ACHN (cell line): Measurements from ENCODE around the gene MACF1.
"Not testable (repeated sequence)": the region's sequence is repeated elsewhere in the genome, so short reads cannot be mapped to it uniquely, and the experiment has no call there.

Experiments used
- DNase-seq: peaks from one replicate; pipeline ENCODE4 v3.0.0-alpha.2; 2015
- in situ Hi-C: cut with HindIII; loops from 2 replicates; pipeline ENCODE4 v1.10.0; 2017; ENCODE audit warnings: low sequenced_read_pairs, low pct_ligation_motif_present, low pct_unique_long_range_greater_than_20kb

Gene MACF1

DNA sequence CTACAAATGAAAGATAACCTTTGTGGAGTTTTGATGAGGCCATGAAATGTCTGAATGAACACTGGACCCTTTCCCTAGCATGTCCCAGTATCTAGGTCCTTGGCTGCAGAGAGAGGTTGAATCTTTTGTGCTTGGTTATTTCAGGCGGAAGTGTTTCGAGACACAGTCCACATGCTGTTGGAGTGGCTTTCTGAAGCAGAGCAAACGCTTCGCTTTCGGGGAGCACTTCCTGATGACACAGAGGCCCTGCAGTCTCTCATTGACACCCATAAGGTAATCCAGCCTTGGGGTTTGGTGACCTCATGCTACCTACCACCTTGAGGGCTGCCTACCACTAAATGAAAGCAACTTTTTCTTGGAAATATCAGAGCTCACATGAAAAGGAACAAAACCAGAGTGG is 248.0 kb downstream of the MACF1 start:
- in situ Hi-C loops: no loop called here
- DNase-seq: no peak

DNA sequence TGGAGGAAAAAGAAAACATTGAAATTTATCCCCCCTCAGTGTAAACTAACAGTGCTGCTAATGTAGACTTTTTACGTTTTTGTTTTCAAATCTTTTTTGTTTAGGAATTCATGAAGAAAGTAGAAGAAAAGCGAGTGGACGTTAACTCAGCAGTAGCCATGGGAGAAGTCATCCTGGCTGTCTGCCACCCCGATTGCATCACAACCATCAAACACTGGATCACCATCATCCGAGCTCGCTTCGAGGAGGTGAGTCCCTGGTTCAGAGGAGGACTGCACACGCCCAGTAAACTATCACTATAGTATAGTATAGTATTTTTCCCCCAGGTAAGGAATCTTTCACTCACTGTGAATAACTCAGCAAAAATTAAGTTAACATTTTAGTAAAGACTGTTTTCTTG is 249.1 kb downstream of the MACF1 start:
- in situ Hi-C loops: no loop called here
- no peak for DNase-seq

DNA sequence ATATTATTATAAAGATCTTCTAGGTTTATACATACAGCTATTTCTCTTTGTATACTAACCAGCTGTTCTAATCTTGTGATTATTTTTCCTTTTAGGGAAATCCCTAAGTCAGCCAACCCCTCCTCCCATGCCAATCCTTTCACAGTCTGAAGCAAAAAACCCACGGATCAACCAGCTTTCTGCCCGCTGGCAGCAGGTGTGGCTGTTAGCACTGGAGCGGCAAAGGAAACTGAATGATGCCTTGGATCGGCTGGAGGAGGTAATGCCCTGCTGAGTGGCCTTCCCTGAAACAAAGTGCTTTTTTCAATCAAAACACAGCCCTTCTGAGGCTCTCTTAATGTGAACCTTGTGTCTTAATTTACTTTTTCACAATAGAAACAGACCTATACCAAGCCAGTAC is 254.5 kb downstream of the MACF1 start:
- in situ Hi-C loops: no loop called here
- DNase-seq: no peak

DNA sequence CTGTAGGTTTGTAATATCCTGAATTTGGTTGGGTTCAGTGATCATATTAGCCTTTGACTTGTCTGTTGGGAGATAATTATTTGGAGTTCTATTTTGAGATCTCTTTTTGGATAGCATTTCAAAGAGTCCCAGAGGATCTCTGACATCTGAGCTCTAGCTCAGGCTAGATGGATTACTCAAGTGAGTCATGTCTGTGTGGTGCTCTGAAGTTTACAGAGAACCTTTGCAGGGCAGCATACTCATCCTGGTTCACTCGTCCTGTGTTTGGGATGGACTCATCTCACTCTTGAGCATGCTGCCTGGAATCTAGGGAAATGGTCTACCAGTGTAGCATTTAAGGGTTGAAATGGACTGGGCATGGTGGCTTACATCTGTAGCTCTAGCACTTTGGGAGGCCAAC is 257.6 kb downstream of the MACF1 start:
- no peak for DNase-seq
- in situ Hi-C loops: no loop called here

DNA sequence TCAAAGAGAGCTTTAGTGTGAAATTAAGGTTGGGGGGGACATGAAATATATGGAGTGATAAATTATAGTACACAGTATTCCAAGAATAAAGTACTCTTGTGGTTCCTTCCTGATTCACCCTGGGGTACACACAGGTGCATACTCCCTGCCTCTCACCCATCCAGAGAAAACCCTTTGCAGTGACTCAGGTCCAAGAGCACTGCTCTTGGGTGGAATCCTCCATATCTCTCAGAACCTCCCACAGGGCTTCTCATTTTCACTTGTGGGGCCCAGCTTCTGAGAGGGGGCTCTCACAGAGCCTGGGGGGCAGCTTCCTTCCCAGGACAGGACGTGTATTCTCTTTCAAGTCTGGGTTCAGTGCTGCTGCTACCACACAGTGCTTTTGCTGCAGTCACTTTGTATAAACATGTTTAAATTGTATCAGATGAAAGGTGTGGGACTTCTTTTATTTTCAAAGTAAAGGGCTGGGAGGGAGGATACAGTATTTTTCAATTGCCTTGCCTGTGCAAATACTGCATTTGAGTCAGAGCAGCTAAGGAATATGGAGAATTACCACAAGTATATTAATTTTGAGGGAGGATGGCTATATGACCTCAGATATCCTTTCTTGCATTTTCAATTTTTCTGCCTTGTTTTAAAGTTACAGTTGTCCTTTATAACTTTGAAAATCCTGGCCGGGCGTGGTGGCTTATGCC is 262.1 kb downstream of the MACF1 start:
- no peak for DNase-seq
- in situ Hi-C loops: no loop called here

DNA sequence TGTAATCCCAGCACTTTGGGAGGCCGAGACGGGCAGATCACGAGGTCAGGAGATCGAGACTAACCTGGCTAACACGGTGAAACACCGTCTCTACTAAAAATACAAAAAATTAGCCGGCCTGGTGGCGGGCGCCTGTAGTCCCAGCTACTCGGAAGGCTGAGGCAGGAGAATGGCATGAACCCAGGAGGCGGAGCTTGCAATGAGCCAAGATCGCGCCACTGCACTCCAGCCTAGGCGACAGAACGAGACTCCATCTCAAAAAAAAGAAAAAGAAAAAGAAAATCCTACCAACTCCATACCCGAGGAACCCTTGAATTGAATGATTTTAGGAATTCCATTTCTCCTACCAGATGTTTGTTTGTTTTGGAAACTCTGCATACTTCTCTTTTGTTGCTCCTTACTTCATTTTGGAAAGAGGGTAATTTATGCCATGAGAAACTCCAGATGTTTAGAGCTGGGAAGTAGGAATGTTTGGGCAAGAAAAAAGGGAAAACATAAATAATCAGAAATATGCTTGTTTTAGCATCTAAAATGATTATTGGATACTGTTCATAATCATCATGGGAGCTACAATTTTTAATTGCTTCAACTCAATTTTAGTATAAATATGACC is 262.7 kb downstream of the MACF1 start:
- in situ Hi-C loops, DNase-seq: not testable (repeated sequence)

DNA sequence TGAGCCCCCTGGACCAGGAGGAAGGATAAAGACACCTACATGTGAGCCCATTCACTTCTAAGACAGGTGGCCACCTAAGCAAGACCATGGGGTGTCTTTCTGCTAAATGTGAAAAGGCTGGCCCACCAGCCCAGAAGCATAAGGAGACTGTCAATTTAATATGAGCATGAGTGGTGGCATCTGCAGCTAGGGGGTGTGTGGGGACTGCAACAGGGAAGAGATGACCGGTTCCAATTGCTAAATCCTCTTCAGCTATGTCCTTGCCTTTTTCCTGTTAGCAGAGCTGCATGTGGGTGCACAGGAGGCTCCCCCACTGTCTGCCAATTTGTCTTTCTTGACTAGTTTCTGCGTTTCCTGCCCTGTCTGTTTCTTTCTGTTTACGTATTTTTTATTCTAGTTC is 264.7 kb downstream of the MACF1 start:
- DNase-seq: no peak
- in situ Hi-C loops: no loop called here

DNA sequence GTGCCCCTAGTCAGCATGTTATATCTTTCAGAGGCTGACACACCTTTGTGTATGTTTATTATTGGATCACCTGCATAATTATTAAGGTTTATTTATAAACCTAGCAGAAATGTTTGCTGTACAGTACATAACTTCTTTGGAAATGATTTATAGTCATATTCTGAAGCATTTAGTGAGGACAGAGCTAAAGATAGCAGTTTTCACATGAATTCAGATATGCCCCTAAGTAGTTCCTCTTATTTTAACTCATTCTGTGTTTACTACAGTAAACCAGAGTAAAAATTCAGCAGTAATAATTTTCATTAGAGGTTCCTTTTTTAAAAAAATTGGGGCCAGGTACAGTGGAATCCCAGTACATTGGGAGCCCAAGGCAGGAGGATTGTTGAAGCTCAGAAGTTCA is 265.5 kb downstream of the MACF1 start:
- in situ Hi-C loops: no loop called here
- DNase-seq: no peak

DNA sequence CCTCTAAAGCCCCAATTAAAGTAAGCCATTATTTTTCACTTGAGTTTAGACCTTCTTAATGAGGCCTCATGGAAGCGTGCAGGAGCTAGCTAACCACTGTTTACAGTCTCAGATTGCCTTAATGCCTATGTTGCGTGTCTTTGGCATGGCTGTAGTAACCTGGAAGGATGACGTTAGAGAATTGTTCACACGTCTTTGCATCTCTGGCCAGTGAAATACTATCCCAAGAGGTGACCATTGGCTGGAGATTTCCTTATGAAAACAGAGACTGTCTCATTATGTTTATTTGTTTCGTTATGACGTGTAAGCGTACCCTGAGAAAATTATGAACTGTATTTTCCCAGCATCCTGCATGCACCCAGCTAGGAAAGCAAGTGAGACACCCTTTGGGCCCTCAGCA is 268.3 kb downstream of the MACF1 start:
- in situ Hi-C loops: no loop called here
- no peak for DNase-seq

DNA sequence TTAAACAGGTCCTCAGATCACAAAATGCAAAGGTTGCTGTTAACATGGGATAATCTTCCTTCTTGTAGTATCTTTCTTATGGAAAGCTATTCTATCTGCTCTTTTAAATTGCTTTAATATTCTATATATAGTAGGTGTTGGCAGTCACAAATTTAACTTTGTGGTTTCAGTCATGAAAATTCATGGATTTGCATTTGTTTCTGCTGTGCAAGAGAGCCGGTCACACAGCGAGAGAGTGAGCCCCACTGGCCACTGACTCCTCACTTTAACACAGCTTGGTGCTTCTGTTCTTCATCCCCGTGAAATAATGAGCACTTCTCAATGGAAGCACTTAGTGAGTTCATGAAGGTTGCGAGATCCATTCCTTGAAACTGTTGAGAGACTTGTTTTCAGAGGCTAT is 268.8 kb downstream of the MACF1 start:
- in situ Hi-C loops: no loop called here

DNA sequence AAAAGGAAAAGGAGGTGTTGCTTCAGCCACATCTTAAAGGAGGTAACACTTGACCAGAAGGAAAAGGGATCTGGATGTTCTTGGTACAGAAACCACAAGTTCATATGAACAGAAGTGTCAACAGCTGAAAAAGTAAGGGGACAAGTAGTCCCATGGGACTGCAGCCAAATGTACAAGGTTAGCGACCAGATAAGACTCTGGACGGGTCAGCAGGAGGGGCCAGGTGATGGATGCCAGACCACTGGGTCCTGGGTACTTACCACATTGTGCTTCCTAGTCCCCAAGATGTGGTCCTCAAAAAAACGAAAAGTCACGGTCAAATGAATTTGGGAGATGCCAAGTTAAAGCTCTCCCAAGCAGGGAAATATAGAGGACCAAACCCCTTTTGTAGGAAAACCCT is 270.3 kb downstream of the MACF1 start:
- in situ Hi-C loops: no loop called here

More for the DNA sequence above, 268.8 kb downstream of the MACF1 start:
- no peak for DNase-seq

DNA sequence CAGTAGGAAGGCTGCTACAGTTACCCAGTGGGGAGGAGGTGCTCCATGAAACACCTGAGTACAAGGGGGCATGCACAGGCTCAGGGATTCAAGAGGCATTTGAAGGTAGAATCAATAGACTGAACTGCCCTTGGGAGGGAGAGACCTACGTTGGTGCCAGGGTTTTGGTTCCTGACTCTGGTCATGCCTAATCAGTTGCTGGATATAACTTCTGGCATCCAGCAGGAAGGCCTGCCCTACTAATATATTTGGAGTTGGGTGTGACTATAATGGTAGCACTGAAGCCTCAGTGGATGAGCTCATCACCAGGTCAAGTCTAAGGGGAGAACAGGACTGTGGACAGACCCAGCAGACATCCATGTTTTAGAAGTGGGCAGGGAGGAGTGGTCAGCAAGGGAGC is 271.1 kb downstream of the MACF1 start:
- in situ Hi-C loops: not testable (repeated sequence)

More for the DNA sequence above, 270.3 kb downstream of the MACF1 start:
- no peak for DNase-seq

DNA sequence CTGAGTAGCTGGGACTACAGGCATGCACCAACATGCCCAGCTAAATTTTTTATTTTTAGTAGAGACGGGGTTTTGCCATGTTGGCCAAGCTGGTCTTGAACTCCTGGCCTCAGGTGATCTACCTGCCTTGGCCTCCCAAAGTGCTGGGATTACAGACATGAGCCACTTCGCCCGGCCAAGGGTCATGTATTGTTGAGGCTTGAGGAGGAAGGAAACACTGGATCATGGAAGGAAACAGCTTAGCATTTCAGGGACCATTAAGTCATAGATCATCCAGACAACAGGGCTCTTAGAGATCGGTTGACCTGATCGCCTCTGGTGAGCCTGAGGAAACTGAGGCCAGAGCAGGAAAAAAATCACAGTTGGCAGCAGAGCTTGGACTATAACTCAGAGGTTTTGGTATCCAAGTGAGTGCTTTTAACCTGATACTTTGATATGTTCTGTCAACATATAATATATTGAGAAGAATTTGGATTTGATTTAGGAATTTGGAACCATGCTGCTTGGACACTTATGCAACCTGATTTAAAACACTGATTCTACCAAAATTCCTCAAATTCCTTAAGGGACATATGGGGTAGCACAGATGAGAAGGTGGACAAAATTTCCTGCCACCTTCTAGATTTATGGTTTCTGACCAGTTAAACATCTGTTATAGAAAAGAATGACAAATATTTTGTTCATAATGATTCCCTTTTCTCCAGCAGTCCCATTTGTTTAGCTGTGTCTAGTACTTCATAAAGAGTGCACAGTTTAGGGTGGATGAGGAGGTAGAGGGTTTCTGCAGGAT is 273.8 kb downstream of the MACF1 start:
- in situ Hi-C loops: no loop called here
- DNase-seq: no peak

More for the DNA sequence above, 271.1 kb downstream of the MACF1 start:
- not testable (repeated sequence) for DNase-seq

DNA sequence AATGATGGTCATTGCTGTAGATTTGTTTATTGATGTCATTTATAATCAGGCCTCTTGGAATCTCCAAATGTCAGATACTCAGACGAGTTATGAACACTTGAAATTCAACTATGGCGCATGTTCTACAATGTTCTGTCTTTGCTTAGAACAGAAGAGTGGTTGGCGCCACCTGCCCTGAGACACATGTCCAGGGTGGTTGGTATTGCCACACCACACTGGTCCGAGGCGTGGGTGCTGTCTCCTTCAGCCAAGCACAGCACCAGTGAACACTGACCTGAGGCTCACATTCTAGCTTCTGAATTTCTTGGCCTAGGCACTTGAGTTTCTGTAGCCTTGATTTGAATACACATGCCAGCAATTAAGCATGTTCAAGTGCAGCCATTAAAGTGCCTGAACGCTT is 276.8 kb downstream of the MACF1 start:
- DNase-seq: no peak
- in situ Hi-C loops: no loop called here

DNA sequence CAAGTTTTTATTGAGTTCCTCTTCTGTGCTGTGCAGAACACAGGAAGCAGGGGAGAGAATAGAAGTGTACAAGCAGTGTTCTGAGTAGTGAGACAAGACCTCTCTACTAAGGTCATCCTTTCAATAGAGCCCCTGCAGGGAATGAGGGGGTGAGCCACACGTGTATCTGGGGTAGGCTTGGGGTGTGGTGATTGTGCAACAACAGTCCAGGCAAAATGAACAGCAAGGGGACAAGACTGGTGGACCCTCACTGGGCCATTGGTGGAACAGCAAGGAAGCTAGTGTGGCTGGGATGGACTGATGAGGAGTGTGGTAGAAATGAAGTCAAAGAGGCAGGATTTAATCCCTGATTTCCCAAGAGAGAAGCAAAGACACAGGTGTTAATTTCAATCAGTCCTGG is 278.8 kb downstream of the MACF1 start:
- no peak for DNase-seq
- in situ Hi-C loops: no loop called here

DNA sequence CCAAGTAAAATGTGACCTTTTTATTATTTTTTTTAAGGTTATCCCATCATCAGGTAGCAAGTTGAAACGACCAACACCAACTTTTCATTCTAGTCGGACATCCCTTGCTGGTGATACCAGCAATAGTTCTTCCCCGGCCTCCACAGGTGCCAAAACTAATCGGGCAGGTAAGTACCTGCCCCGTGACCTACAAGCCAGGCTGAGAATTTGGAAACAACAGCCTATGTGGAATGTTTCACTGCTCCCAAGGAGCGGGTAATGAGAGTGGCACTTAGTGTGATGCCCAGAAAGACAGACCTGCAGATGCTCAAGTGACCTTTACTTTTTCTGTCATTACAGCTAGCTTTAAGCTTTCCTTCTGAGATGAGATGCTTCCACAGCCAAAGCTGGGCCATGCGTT is 280.1 kb downstream of the MACF1 start:
- in situ Hi-C loops: no loop called here
- no peak for DNase-seq

DNA sequence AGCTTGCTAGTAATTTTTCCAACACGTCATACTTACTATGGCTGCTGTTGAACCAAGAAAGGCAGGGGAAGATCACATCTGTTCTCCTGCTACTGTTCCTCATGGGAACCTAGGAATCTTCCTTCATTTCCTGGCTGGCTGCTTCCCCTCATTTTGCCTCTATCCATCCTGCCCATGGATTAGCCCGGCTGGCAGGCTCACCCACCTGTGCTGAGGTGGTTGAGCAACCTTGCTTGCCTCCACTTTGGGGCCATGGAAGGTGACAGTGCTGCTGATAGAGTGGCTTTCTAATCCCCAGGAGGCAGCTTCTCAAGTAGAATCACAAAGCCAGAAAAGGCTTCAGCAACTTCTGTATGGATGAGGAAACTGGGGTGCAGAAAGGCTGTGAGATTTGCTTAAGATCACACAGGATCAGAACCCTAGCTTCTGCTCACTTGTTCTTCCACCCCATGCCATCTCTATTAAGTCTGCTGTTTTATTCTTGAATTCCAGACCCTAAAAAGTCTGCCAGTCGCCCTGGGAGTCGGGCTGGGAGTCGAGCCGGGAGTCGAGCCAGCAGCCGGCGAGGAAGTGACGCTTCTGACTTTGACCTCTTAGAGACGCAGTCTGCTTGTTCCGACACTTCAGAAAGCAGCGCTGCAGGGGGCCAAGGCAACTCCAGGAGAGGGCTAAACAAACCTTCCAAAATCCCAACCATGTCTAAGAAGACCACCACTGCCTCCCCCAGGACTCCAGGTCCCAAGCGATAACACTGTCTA is 280.7 kb downstream of the MACF1 start:
- no peak for DNase-seq
- in situ Hi-C loops: no loop called here

DNA sequence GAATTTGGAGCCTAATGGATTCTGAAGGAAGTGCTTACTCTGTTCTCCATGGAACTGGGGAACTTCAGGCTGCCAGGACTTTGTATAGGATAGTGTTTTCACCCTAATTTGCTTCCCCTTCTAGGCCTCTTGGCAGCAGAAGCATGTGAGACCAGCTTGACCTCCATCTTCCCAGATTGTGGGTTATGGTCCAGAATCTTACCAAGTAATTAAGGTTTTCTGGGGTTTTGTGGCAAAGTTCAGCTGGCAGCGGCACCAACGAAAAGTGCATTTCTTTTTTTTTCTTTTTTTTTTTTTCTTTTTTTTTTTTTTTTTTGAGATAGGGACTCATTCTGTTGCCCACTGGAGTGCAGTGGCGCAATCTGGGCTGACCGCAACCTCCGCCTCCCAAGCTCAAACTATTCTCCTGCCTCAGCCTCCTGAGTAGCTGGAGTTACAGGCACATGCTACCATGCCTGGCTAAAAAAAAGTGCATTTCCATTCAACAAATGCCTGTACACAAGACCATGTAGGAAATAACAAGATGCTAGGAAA is 283.6 kb downstream of the MACF1 start:
- in situ Hi-C loops: no loop called here
- DNase-seq: no peak
